HG03571 (cell line): ENCODE measurements around the gene HOMEZ.
"Not testable (repeated sequence)": the region's sequence is repeated elsewhere in the genome, so short reads cannot be mapped to it uniquely, and the experiment has no call there.

ENCODE experiments used
- ATAC-seq: cut with Tn5 transposase; IDR thresholded peaks from one replicate; pipeline ENCODE4 v1.9.1; 2021; ENCODE audit not compliant: unreplicated experiment

Gene HOMEZ

DNA sequence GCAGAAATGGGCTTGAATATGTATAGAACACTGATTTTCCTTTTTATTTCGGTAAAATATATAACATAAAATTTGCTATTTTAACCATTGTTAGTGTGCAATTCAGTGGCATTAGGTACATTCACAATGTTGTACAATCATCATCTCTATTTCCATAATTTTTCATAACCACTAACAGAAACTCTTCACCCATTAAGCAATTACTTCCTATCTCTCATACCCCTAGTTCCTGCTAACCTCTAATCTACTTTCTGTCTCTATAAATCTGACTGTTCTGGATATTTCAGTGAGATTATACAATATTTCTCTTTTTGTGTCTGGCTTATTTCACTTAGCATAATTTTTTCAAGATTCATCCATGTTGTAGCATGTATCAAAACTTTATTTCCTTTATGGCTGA lies 57.1 kb downstream of the HOMEZ start:
- ATAC-seq: no peak

DNA sequence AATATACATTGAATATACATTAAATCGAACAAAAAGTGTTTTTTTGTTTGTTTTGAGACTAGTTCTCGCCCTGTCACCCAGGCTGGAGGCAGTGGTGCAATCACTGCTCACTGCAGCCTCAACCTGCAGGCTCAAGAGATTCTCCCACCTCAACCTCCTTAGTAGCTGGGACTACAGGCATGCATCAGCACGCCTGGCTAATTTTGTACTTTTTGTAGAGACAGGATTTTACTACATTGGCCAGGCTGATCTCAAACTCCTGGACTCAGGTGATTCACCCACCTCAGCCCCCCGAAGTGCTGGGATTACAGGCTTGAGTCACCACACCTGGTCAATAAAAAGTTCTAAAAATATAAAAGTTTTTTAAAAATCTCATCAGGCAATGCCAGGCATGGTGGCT lies 58.4 kb downstream of the HOMEZ start:
- no peak for ATAC-seq

DNA sequence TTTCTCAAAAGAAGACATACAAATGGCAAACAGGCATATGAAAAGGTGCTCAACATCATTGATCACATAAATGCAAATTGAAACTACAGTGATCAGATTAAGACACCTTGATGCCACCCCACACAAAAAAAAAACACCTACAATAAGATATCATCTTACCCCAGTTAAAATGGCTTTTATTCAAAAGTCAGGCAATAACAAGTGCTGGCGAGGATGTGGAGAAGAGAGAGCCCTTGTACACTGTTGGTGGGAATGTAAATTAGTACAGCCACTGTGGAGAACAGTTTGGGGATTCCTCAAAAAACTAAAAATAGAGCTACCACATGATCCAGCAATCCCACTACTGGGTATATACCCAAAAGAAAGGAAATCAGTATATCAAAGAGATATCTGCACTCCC lies 61.0 kb downstream of the HOMEZ start:
- not testable (repeated sequence) for ATAC-seq
